H1 (cell line): ENCODE measurements around the gene SERPINH1. TPM values are rescaled to one million over a fixed set of nuclear protein-coding genes. Genes with fewer than 3 reads are reported as not detected.

Source experiments
- CTCF ChIA-PET: fragments of 300-600 bp; sonication (Branson Sonifier 250); formaldehyde crosslinking; loops from one replicate; lab custom pipeline; 2021; ENCODE audit not compliant: partially characterized antibody; lab: Charles Lee
- POLR2A ChIA-PET: fragments of 300-600 bp; sonication (Branson Sonifier 250); formaldehyde crosslinking; loops from one replicate; lab custom pipeline; 2021; ENCODE audit warnings: inconsistent platforms; ENCODE audit not compliant: partially characterized antibody; lab: Charles Lee
- DNase-seq, 2 experiments: peaks; one replicate each; pipeline versions ENCODE4 v3.0.0 to v3.0.0-alpha.2; 2010 to 2022; ENCODE audit warnings: low spot score in 2 of 2, low read depth in 1 of 2, mixed read lengths in 1 of 2
- FAIRE-seq: peaks from 2 replicates; lab custom pipeline; 2011; peaks lifted over from hg19 to GRCh38; lab: Jason Lieb, UNC
- H2AFZ ChIP-seq: 2 replicates; pipeline ENCODE4 v1.8.1; 2012; ENCODE audit warnings: low read length, inconsistent platforms
- H2AK5ac ChIP-seq: 2 replicates; pipeline ENCODE4 v1.6.1; 2013; ENCODE audit warnings: low read depth, low read length
- H2BK120ac ChIP-seq: replicated peaks from 2 replicates; pipeline ENCODE3; 2013; ENCODE audit warnings: low read depth, low read length, inconsistent platforms
- H2BK12ac ChIP-seq: 2 replicates; pipeline ENCODE4 v1.6.1; 2013; ENCODE audit warnings: low read depth, low read length
- H2BK15ac ChIP-seq: 2 replicates; pipeline ENCODE4 v1.6.1; 2013; ENCODE audit warnings: low read length
- H2BK20ac ChIP-seq: 2 replicates; pipeline ENCODE4 v1.6.1; 2013; ENCODE audit warnings: low read length
- H2BK5ac ChIP-seq: 2 replicates; pipeline ENCODE4 v1.6.1; 2013; ENCODE audit warnings: low read depth, low read length
- H3K14ac ChIP-seq: 2 replicates; pipeline ENCODE4 v1.6.1; 2013; ENCODE audit warnings: inconsistent platforms; ENCODE audit not compliant: insufficient read length
- H3K18ac ChIP-seq: 2 replicates; pipeline ENCODE4 v1.6.1; 2013; ENCODE audit warnings: low read length; ENCODE audit errors: extremely low read depth
- H3K23ac ChIP-seq: 2 replicates; pipeline ENCODE4 v1.6.1; 2013; ENCODE audit warnings: inconsistent platforms; ENCODE audit not compliant: insufficient read length
- H3K23me2 ChIP-seq: 2 replicates; pipeline ENCODE4 v1.6.1; 2013; ENCODE audit warnings: low read depth, low read length
- H3K27ac ChIP-seq: 2 replicates; pipeline ENCODE4 v1.6.1; 2011; ENCODE audit warnings: low read depth, low read length, inconsistent platforms
- H3K27me3 ChIP-seq, 4 experiments: replicated peaks in 1 of 4; 1 replicate in 1 of 4; 2 replicates in 3 of 4; pipeline versions ENCODE4 v1.6.1 to v1.8.1; 2011 to 2013; ENCODE audit warnings: low read length in 3 of 4, mild to moderate bottlenecking in 3 of 4, inconsistent platforms in 2 of 4, mixed read lengths in 2 of 4, moderate library complexity in 1 of 4; ENCODE audit not compliant: control insufficient read depth in 3 of 4, insufficient read depth in 3 of 4; ENCODE audit errors: extremely low read depth in 1 of 4
- H3K36me3 ChIP-seq, 4 experiments: 2 replicates each; pipeline versions ENCODE4 v1.6.1 to v1.8.1; 2011 to 2013; ENCODE audit warnings: mild to moderate bottlenecking in 4 of 4, low read length in 3 of 4, moderate library complexity in 2 of 4, control low read depth in 1 of 4, inconsistent platforms in 1 of 4; ENCODE audit not compliant: insufficient read depth in 4 of 4, control insufficient read depth in 2 of 4
- H3K4ac ChIP-seq: replicated peaks from 2 replicates; pipeline ENCODE3; 2013; ENCODE audit warnings: low read length, low read depth, mixed read lengths, inconsistent platforms; ENCODE audit not compliant: insufficient read length
- H3K4me1 ChIP-seq, 4 experiments: replicated peaks in 1 of 4; 1 replicate in 1 of 4; 2 replicates in 3 of 4; pipeline versions ENCODE4 v1.6.1 to v1.8.1; 2011 to 2013; ENCODE audit warnings: low read length in 3 of 4, inconsistent platforms in 2 of 4, mixed read lengths in 1 of 4; ENCODE audit not compliant: insufficient read depth in 4 of 4, control insufficient read depth in 3 of 4
- H3K4me2 ChIP-seq, 2 experiments: 2 replicates each; pipeline versions ENCODE4 v1.6.1 to v1.8.1; 2011 to 2013; ENCODE audit warnings: low read depth in 2 of 2, low read length in 2 of 2, control low read depth in 1 of 2, inconsistent platforms in 1 of 2, mild to moderate bottlenecking in 1 of 2; ENCODE audit not compliant: insufficient read depth in 1 of 2
- H3K4me3 ChIP-seq, 4 experiments: fragments of 200-600, 300-600 bp in 1 of 4; sonication (generic), shearing (Covaris generic), sonication (Bioruptor Twin) in 1 of 4; 2 replicates each; pipeline versions ENCODE4 v1.5.1 to v1.8.1; 2011 to 2016; ENCODE audit warnings: low read length in 4 of 4, low read depth in 3 of 4, control low read depth in 2 of 4, inconsistent platforms in 2 of 4, mild to moderate bottlenecking in 2 of 4, mixed read lengths in 1 of 4, moderate library complexity in 1 of 4; ENCODE audit not compliant: insufficient read depth in 2 of 4; ENCODE audit errors: extremely low read depth in 1 of 4
- H3K56ac ChIP-seq: replicated peaks from 2 replicates; pipeline ENCODE3; 2013; ENCODE audit warnings: low read depth, mild to moderate bottlenecking, mixed read lengths, low read length, inconsistent platforms; ENCODE audit not compliant: insufficient read length
- H3K79me1 ChIP-seq: 2 replicates; pipeline ENCODE4 v1.6.1; 2013; ENCODE audit warnings: low read depth, low read length, control low read depth
- H3K79me2 ChIP-seq, 2 experiments: 2 replicates each; pipeline versions ENCODE4 v1.6.1 to v1.8.1; 2012 to 2013; ENCODE audit warnings: low read length in 2 of 2, mild to moderate bottlenecking in 2 of 2, inconsistent platforms in 1 of 2; ENCODE audit not compliant: insufficient read depth in 2 of 2, control insufficient read depth in 1 of 2
- H3K9ac ChIP-seq, 4 experiments: replicated peaks in 1 of 4; 1 replicate in 1 of 4; 2 replicates in 3 of 4; pipeline versions ENCODE4 v1.6.1 to v1.8.1; 2011 to 2013; ENCODE audit warnings: low read depth in 3 of 4, low read length in 3 of 4, control low read depth in 2 of 4, mild to moderate bottlenecking in 2 of 4, moderate library complexity in 2 of 4, inconsistent platforms in 1 of 4; ENCODE audit errors: extremely low read depth in 1 of 4
- H3K9me3 ChIP-seq, 2 experiments: 2 replicates each; pipeline versions ENCODE4 v1.6.1 to v1.8.1; 2012 to 2013; ENCODE audit warnings: mild to moderate bottlenecking in 2 of 2, moderate library complexity in 2 of 2, control low read depth in 1 of 2, inconsistent platforms in 1 of 2, low read depth in 1 of 2, low read length in 1 of 2, mixed read lengths in 1 of 2; ENCODE audit not compliant: insufficient read depth in 2 of 2
- H4K20me1 ChIP-seq, 2 experiments: replicated peaks in 1 of 2; 2 replicates each; pipeline versions ENCODE3 to v1.8.1; 2011 to 2013; ENCODE audit warnings: inconsistent platforms in 2 of 2, low read length in 2 of 2, mild to moderate bottlenecking in 1 of 2; ENCODE audit not compliant: insufficient read depth in 2 of 2, control insufficient read depth in 1 of 2
- H4K5ac ChIP-seq: 2 replicates; pipeline ENCODE4 v1.6.1; 2013; ENCODE audit warnings: low read length, low read depth, mixed read lengths, inconsistent platforms; ENCODE audit not compliant: insufficient read length
- H4K8ac ChIP-seq: 2 replicates; pipeline ENCODE4 v1.8.0; 2013; ENCODE audit warnings: mild to moderate bottlenecking, moderate library complexity, low read length, inconsistent platforms; ENCODE audit not compliant: insufficient read depth; ENCODE audit errors: extremely low read depth
- H4K91ac ChIP-seq: replicated peaks from 2 replicates; pipeline ENCODE3; 2013; ENCODE audit warnings: low read length, mixed read lengths, inconsistent platforms; ENCODE audit not compliant: insufficient read length
- BRCA1 ChIP-seq: IDR thresholded peaks from 2 replicates; pipeline ENCODE4 v1.6.1; 2012; ENCODE audit warnings: low read depth, low read length, improper control_type of control experiment
- EGR1 ChIP-seq: IDR thresholded peaks from 2 replicates; pipeline ENCODE4 v1.6.1; 2011; ENCODE audit warnings: low read depth, low read length, borderline replicate concordance
- GTF2F1 ChIP-seq: IDR thresholded peaks from 2 replicates; pipeline ENCODE4 v1.6.1; 2012; ENCODE audit warnings: low read depth, low read length, improper control_type of control experiment, borderline replicate concordance
- JUN ChIP-seq: IDR thresholded peaks from 2 replicates; pipeline ENCODE4 v1.6.1; 2011; ENCODE audit warnings: low read depth, mild to moderate bottlenecking, improper control_type of control experiment, low read length
- POLR2A ChIP-seq, 2 experiments: IDR thresholded peaks; 1 replicate in 1 of 2; 2 replicates in 1 of 2; pipeline ENCODE4 v1.6.1; 2011; ENCODE audit warnings: low read depth in 2 of 2, low read length in 2 of 2, mild to moderate bottlenecking in 2 of 2; ENCODE audit errors: control extremely low read depth in 1 of 2
- WGBS, 2 experiments: shearing (Covaris generic) in 1 of 2; methylation state at CpG; one replicate each; pipeline versions ENCODE4 v1.1.6 to v1.1.7; 2013 to 2015; ENCODE audit warnings: low lambda C conversion rate in 2 of 2, mixed read lengths in 2 of 2, inconsistent platforms in 1 of 2, low coverage in 1 of 2, missing lambda C conversion rate in 1 of 2; ENCODE audit not compliant: insufficient replicate concordance in 2 of 2, insufficient coverage in 1 of 2, insufficient read length in 1 of 2; ENCODE audit errors: extremely low coverage in 1 of 2, missing lambda C conversion rate in 1 of 2; 5-methylcytosine and 5-hydroxymethylcytosine counted together
- polyA plus RNA-seq, 7 experiments: library from polyadenylated mRNA; depleted of rRNA in 3 of 7; stranded (reverse) in 5 of 7; unstranded in 2 of 7; fragments of >200 nt in 5 of 7; fragments of 200-250 nt in 2 of 7; gene quantifications; 1 replicate in 5 of 7; 2 replicates in 1 of 7; 4 replicates in 1 of 7; pipeline versions ENCODE4 v1.2.1 to v1.2.3, GENCODE V29; 2011 to 2013; ENCODE audit warnings: missing spikeins in 2 of 7, mixed read lengths in 2 of 7
- total RNA-seq: library from RNA; stranded (reverse); fragmentation: NEBNext Ultra II Directional; extraction: Animal tissue kit (Norgen Biotek cat#: 25700); gene quantifications from 2 replicates; pipeline ENCODE4 v1.2.1, GENCODE V29; 2021

The SERPINH1 gene
- total and polyA plus RNA-seq, 2 of the 8 experiments (the other 6 are each of a cell fraction or from before 2014, with no cell fraction given), result 420 to 621 TPM

DNA sequence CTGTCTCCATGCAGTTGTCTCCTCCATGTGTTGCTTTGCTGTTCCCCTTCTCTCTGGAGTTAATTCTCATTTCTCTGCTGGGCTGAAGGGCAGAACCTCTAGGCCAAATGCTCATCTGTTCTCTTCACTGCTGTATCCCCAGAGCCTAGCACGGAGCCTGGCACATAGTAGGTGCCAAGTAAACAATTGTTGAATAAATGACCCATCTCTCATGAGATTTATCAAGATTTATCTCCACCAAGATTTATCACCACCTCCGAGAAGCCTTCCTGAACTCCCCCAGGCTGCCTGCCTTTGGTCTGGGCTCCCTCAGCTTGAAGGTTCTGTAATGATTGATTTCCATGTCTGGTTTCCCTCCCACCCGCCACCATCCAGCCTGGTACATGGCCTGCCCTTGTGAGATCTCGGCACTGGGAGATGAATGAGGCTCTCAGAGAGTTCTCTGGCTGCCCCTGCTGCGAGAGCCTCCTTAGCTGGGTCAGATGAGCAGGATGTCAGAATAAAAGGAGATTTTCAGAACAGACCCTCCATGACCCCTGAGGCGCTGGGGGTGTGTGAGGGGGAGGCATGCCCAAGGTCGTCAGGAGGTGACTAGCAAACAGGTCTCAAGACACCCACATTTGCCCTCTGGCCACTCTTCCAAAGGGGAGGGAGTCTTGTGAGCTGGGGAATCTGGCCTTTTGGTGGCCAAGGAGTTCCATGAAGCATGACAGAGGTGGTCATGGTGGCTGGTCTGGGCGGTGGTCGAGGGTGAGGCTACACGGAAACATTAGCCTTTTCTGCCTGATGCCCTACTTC is 33.9 kb upstream of the SERPINH1 start:
- no peak for FAIRE-seq
- POLR2A ChIA-PET, result interaction anchor here (0.6 to 2.1 kb wide), 10 partner anchors 7 to 128 kb away, joined by 3 to 11 read pairs (median 4); partner anchors contain the start of gene RPS3
- peaks cover 14 to 28% (median 18%) of the 10 kb centered on the region in 4 experiments; a peak in 6 of 7 replicates for H3K27me3 ChIP-seq

More for the DNA sequence above, 33.9 kb upstream of the SERPINH1 start:
- Histone ChIP-seq H2AFZ (no peak overlapping the region), H3K9me3 (no peaks in the 10 kb centered on the region), H2BK20ac (no peak overlapping the region), H3K4me3 (no peak overlapping the region), H3K23me2 (peaks cover 9% of the 10 kb centered on the region; the same call in 1 of the 2 replicates), H4K20me1 (no peaks in the 10 kb centered on the region), H3K18ac (no peak overlapping the region), H4K8ac (no peak overlapping the region), H3K79me2 (no peaks in the 10 kb centered on the region), H3K9ac (no peak overlapping the region; a peak in 1 of 7 replicates), H2AK5ac (no peak overlapping the region; the same call in 1 of the 2 replicates), H2BK5ac (no peak overlapping the region), H3K79me1 (no peaks in the 10 kb centered on the region; the same call in 1 of the 2 replicates), H4K5ac (no peak overlapping the region), H3K56ac (no peak overlapping the region), H3K14ac (no peak overlapping the region), H3K36me3 (no peaks in the 10 kb centered on the region), H3K4ac (peak overlapping the region; percentile 16), H2BK120ac (no peak overlapping the region), H2BK12ac (no peak overlapping the region), H4K91ac (no peak overlapping the region), H3K4me2 (no peak overlapping the region), H3K23ac (no peak overlapping the region), H3K27ac (no peak overlapping the region), H3K4me1 (peaks cover 0 to 7% (median 4%) of the 10 kb centered on the region in 4 experiments; a peak in 3 of 7 replicates), H2BK15ac (0 out of 2 replicates have a peak overlapping the region, but pooled peaks have one; percentile 29)
- CTCF ChIA-PET, result interaction anchor here (0.9 to 27.2 kb wide), 14 partner anchors 10 to 279 kb away, joined by 3 to 603 read pairs (median 5); no protein-coding TSS in a partner anchor
- no peak for DNase-seq
- TF ChIP-seq BRCA1 (no peak), GTF2F1 (no peak), POLR2A (IDR thresholded peaks at IDR 0.05; ENCODE audit: control extremely low read depth in 1 of 2, low read depth in 2 of 2, low read length in 2 of 2) (no peak), JUN (no peak), EGR1 (no peak)
- 70% methylated on average over 10 of the region's 10 CpGs; no CpG with 5 or more reads in 1 of the 2 experiments for WGBS, 2 experiments
